Endothelial cell of umbilical vein (primary cell): ENCODE data around the gene MRPS27. TPM values are rescaled to one million over a fixed set of nuclear protein-coding genes. Genes with fewer than 3 reads are reported as not detected.

ENCODE experiments used
- BruUV-seq: library from RNA; stranded (reverse); fragments of 400-500 nt; replicated peaks from 2 replicates; lab custom pipeline; 2021; lab: Mats Ljungman, UMichigan
- CTCF ChIA-PET: fragments of 300-600, 350-600 bp; sonication (Branson Sonifier 250); formaldehyde crosslinking; loops from one replicate; lab custom pipeline; 2021; ENCODE audit warnings: antibody characterized with exemption, inconsistent platforms; lab: Charles Lee
- POLR2A ChIA-PET: fragments of 300-600, 350-600 bp; sonication (Branson Sonifier 250); formaldehyde crosslinking; loops from one replicate; lab custom pipeline; 2021; ENCODE audit warnings: antibody characterized with exemption, inconsistent platforms; lab: Charles Lee
- DNase-seq: peaks from one replicate; pipeline ENCODE4 v3.0.0-alpha.2; 2011; ENCODE audit warnings: low read depth, low spot score
- FAIRE-seq: peaks from 2 replicates; lab custom pipeline; 2011; peaks lifted over from hg19 to GRCh38; lab: Jason Lieb, UNC
- H2AFZ ChIP-seq: 2 replicates; pipeline ENCODE4 v1.6.0; 2012; ENCODE audit warnings: low read depth, low read length, control low read depth, inconsistent platforms
- H3K27ac ChIP-seq: 2 replicates; pipeline ENCODE4 v1.5.1; 2011; ENCODE audit warnings: low read depth, mild to moderate bottlenecking, control low read depth, low read length, moderate library complexity; ENCODE audit not compliant: insufficient read depth
- H3K27me3 ChIP-seq, 2 experiments: 2 replicates each; pipeline versions ENCODE4 v1.6.0 to v1.6.1; 2011; ENCODE audit warnings: low read length in 2 of 2, mixed read lengths in 1 of 2; ENCODE audit not compliant: control insufficient read depth in 2 of 2, insufficient read depth in 2 of 2
- H3K36me3 ChIP-seq, 2 experiments: 2 replicates in 1 of 2; 3 replicates in 1 of 2; pipeline ENCODE4 v1.5.1; 2011; ENCODE audit warnings: low read length in 2 of 2, mild to moderate bottlenecking in 1 of 2, moderate library complexity in 1 of 2; ENCODE audit not compliant: control insufficient read depth in 2 of 2, insufficient read depth in 2 of 2; ENCODE audit errors: extremely low read depth in 1 of 2
- H3K4me1 ChIP-seq: 3 replicates; pipeline ENCODE4 v1.5.1; 2011; ENCODE audit warnings: mild to moderate bottlenecking, low read length; ENCODE audit not compliant: control insufficient read depth, insufficient read depth; ENCODE audit errors: extremely low read depth
- H3K4me2 ChIP-seq: 2 replicates; pipeline ENCODE4 v1.6.1; 2011; ENCODE audit warnings: low read length, control low read depth, mixed read lengths; ENCODE audit not compliant: insufficient read depth
- H3K4me3 ChIP-seq, 3 experiments: fragments of 200-600 bp in 1 of 3; sonication (generic), shearing (Covaris generic) in 1 of 3; replicated peaks in 1 of 3; 2 replicates each; pipeline ENCODE4 v1.5.1; 2011 to 2016; ENCODE audit warnings: control low read depth in 3 of 3, low read length in 3 of 3, mild to moderate bottlenecking in 2 of 3, inconsistent platforms in 1 of 3, low read depth in 1 of 3, moderate library complexity in 1 of 3; ENCODE audit not compliant: insufficient read depth in 1 of 3
- H3K79me2 ChIP-seq: 2 replicates; pipeline ENCODE4 v1.6.0; 2012; ENCODE audit warnings: low read length, inconsistent platforms; ENCODE audit not compliant: control insufficient read depth, insufficient read depth
- H3K9ac ChIP-seq: replicated peaks from 2 replicates; pipeline ENCODE3; 2011; ENCODE audit warnings: low read length, control low read depth; ENCODE audit not compliant: insufficient read depth; ENCODE audit errors: extremely low read depth
- H3K9me1 ChIP-seq: replicated peaks from 3 replicates; pipeline ENCODE4 v1.6.0; 2011; ENCODE audit warnings: mild to moderate bottlenecking, low read length; ENCODE audit not compliant: control insufficient read depth, insufficient read depth; ENCODE audit errors: extremely low read depth
- H3K9me3 ChIP-seq: replicated peaks from 2 replicates; pipeline ENCODE4 v1.5.1; 2012; ENCODE audit warnings: low read length, inconsistent platforms; ENCODE audit not compliant: control insufficient read depth, insufficient read depth
- H4K20me1 ChIP-seq: replicated peaks from 2 replicates; pipeline ENCODE3; 2011; ENCODE audit warnings: mild to moderate bottlenecking, low read length; ENCODE audit not compliant: control insufficient read depth, insufficient read depth; ENCODE audit errors: extremely low read depth
- CTCF ChIP-seq, 2 donors: IDR thresholded peaks; 1 replicate in 1 of 2; 2 replicates in 1 of 2; pipeline ENCODE4 v1.5.1; 2011; ENCODE audit warnings: low read length in 2 of 2, mild to moderate bottlenecking in 2 of 2, moderate library complexity in 2 of 2, control low read depth in 1 of 2, inconsistent platforms in 1 of 2, low read depth in 1 of 2; ENCODE audit not compliant: insufficient read depth in 1 of 2; ENCODE audit errors: extremely low read depth in 1 of 2
- EZH2 ChIP-seq: IDR thresholded peaks from 2 replicates; pipeline ENCODE4 v1.6.1; 2012; ENCODE audit warnings: borderline replicate concordance, low read depth, mild to moderate bottlenecking, moderate library complexity, low read length, inconsistent platforms; ENCODE audit not compliant: severe bottlenecking
- FOS ChIP-seq: IDR thresholded peaks from 2 replicates; pipeline ENCODE4 v1.6.1; 2011; ENCODE audit warnings: mild to moderate bottlenecking, low read length, moderate library complexity, borderline replicate concordance; ENCODE audit not compliant: insufficient read depth
- GATA2 ChIP-seq: IDR thresholded peaks from 2 replicates; pipeline ENCODE4 v1.7.0; 2011; ENCODE audit warnings: low read depth, mild to moderate bottlenecking, moderate library complexity, mixed read lengths, low read length; ENCODE audit not compliant: insufficient read length, insufficient read depth
- JUN ChIP-seq: IDR thresholded peaks from 2 replicates; pipeline ENCODE4 v1.6.1; 2011; ENCODE audit warnings: borderline replicate concordance, low read depth; ENCODE audit not compliant: insufficient read length, insufficient read depth
- MAX ChIP-seq: IDR thresholded peaks from 2 replicates; pipeline ENCODE4 v1.6.1; 2011; ENCODE audit not compliant: insufficient read depth, insufficient read length
- MYC ChIP-seq: IDR thresholded peaks from one replicate; pipeline ENCODE4 v1.6.1; 2011; ENCODE audit warnings: mild to moderate bottlenecking, low read depth, low read length
- POLR2A ChIP-seq: IDR thresholded peaks from 2 replicates; pipeline ENCODE4 v1.6.1; 2012; ENCODE audit warnings: low read depth, mild to moderate bottlenecking, control low read depth, low read length
- POLR2AphosphoS5 ChIP-seq: IDR thresholded peaks from 2 replicates; pipeline ENCODE4 v1.6.1; 2012; ENCODE audit warnings: low read depth, mild to moderate bottlenecking, control low read depth, low read length, moderate library complexity; ENCODE audit not compliant: insufficient read depth
- dilution Hi-C: fragments of 300-500 bp; cut with MboI; formaldehyde crosslinking; loops from one replicate; pipeline ENCODE4 v1.15.0; 2019; ENCODE audit warnings: low sequenced_read_pairs; ENCODE audit not compliant: extremely low pct_ligation_motif_present
- intact Hi-C: fragments of 100-400 bp; cut with micrococcal nuclease; formaldehyde crosslinking; loops from one replicate; pipeline ENCODE4 v1.10.0; 2022
- polyA plus RNA-seq, 4 experiments: library from polyadenylated mRNA; depleted of rRNA in 3 of 4; stranded (reverse) in 3 of 4; unstranded in 1 of 4; fragments of >200 nt; gene quantifications; 2 replicates each; pipeline versions ENCODE4 v1.2.1 to v1.2.3, GENCODE V29; 2011 to 2012; ENCODE audit warnings: missing spikeins in 1 of 4
- total RNA-seq: library from RNA; stranded (reverse); gene quantifications from 2 replicates; pipeline ENCODE4 v1.2.3, GENCODE V29; 2021

The MRPS27 gene
- total and polyA plus RNA-seq, 2 donors (not counting 3 experiments of a cell fraction or from before 2014, with no cell fraction given), result 56.0 to 67.1 TPM

- intact Hi-C loops (no loop called here), dilution Hi-C loops (no loop called here)
- Histone ChIP-seq H3K27ac (no peak overlapping the region), H3K9ac (no peak overlapping the region), H3K9me3 (no peaks in the 10 kb centered on the region), H4K20me1 (no peaks in the 10 kb centered on the region), H2AFZ (no peak overlapping the region), H3K27me3 (no peaks in the 10 kb centered on the region), H3K4me1 (peaks cover 7% of the 10 kb centered on the region), H3K79me2 (no peaks in the 10 kb centered on the region), H3K4me3 (no peak overlapping the region), H3K36me3 (no peaks in the 10 kb centered on the region), H3K4me2 (no peak overlapping the region), H3K9me1 (no peaks in the 10 kb centered on the region)
- ChIA-PET POLR2A (no interaction called here), CTCF (interaction anchor here (0.6 to 2.4 kb wide), 36 partner anchors 8 to 574 kb away, joined by 3 to 33 read pairs (median 4); no protein-coding TSS in a partner anchor)
- no peak for FAIRE-seq
- TF ChIP-seq EZH2 (no peak), MYC (no peak), FOS (no peak), MAX (no peak), POLR2AphosphoS5 (no peak), JUN (no peak), CTCF (IDR thresholded peaks at IDR 0.05; ENCODE audit: extremely low read depth in 1 of 2, insufficient read depth in 1 of 2, low read depth in 1 of 2, low read length in 2 of 2) (no peak), GATA2 (no peak), POLR2A (no peak)
- BruUV-seq, result no TSS peak
- DNase-seq, result no peak
Observed at GRCh38 chr5:72356361-72356760, 36.3 kb upstream of the MRPS27 start.
